Stimulated activated CD4-positive, alpha-beta T cell treated with anti-CD3 and anti-CD28 coated beads, Interleukin-1b, Interleukin-23, amount 100 ng/mL, for 4 hours (primary cell): ENCODE measurements around the gene PPP2R3C.
"Not testable (repeated sequence)": the region's sequence is repeated elsewhere in the genome, so short reads cannot be mapped to it uniquely, and the experiment has no call there.

Source experiments
- DNase-seq, 2 donors: peaks; one replicate each; pipeline ENCODE4 v3.0.0-alpha.2; 2020; ENCODE audit warnings: low read depth in 2 of 2

PPP2R3C gene

DNA sequence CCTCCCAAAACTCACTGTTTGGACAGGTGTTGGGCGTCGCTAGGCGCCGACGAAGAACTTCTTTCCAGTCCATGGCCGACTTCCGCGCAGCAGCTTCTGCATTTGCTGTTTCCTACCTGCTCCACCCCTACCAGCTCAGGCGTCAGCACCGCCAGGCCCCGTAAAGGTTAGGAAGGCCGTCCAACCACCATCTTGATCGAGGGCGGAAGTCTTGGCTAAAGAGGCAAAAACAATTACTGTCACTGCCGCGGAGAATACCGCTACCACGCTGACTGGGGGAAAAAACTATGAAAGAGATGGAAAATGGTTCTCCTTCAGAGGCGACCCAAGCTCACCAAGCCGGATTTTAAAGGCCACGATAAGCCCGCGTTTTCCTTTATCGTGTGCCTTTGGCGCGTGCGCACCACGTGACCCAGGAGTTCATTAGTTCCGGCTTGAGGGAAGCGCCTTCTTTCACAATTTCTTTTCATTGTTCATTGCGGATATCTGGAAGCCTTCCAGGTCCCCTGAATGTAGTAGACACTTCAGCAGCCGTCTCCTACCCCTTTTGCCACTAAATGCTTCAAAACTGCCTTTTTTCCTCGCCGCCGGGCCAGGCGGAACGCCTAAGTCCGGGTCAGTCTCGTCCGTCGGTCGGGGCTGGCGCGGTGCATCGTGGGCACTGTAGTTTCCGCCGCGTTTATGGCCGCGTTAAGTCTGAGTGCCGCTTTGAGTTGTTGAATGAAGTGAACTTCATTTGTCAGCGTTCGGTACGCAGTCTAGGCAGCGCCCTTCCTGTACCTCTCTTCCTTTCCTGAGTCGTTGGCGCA, at the start of gene PPP2R3C, which contains the start of gene PRORP:
PPP2R3C (minus strand) TSS at position 104 of the 809 bp plus-strand sequence; CDS start at position 73, 31 bp downstream.
PRORP (plus strand) TSS at position 666 of the 809 bp plus-strand sequence. CDS start 694 bp downstream, outside the sequence.
- peak; percentile 72 to 81 for DNase-seq

GRCh38 chr14:35167496-35167895, 45.7 kb upstream of the PPP2R3C start:
- DNase-seq = no peak

- no peak for DNase-seq
Observed at GRCh38 chr14:35164849-35165248, 43.1 kb upstream of the PPP2R3C start.

GRCh38 chr14:35163384-35163783, 41.6 kb upstream of the PPP2R3C start:
- DNase-seq = no peak

- no peak for DNase-seq
Observed at GRCh38 chr14:35161231-35161630, 39.4 kb upstream of the PPP2R3C start.

DNA sequence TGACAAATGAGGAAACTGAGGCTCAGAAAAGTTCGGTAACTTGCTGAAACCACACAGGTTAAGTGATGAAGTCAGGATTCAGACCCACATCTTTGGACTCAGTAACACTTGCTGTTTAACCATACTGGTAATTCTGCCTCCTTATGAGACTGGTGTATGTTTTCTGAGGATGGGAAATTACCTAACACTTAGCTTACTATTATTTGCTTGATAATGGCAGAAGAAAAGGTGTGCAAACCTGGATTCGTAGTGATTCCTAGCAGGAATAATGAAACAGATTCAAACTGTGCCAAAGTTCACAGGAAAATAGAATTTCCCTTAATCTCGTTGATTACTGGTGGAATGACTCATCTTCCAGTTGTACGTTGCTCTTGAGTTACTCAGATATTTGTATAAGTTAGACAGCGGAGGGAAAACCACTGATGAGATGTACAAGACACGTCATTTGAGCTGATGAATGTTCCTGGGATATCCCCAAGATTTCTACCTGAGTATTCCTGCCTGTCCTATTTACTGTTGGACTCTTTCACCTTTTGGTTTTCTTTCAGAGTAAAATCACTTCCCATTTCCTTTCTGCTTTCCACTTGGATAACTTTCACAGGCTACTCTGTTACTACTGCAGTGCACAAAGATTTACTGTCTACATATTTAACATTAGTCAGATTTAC, 38.1 kb upstream of the PPP2R3C start:
- DNase-seq = no peak

- DNase-seq = no peak
Observed at GRCh38 chr14:35158951-35159653, 37.3 kb upstream of the PPP2R3C start.

DNA sequence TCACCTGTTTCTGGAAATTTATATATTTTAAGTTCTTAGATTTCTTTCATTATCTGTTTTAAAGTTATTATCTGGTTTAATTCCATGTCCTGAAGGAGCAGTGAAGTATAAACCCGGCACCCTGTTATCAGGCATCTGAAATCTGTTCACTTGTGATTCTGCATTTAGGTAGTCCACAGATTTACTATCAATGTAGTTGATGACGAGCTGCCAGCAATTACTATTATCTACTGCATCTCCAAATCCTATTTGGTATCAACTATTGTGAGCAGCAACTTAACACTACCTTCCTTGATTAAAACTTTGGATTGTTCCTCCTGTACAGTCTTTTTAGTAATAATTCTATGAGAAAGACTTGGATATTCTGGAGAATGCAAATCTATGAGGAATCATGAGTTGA, 36.7 kb upstream of the PPP2R3C start:
- DNase-seq = no peak

GRCh38 chr14:35155962-35156361, 34.2 kb upstream of the PPP2R3C start:
- DNase-seq = no peak

- no peak for DNase-seq
Observed at GRCh38 chr14:35154016-35154415, 32.2 kb upstream of the PPP2R3C start.

DNA sequence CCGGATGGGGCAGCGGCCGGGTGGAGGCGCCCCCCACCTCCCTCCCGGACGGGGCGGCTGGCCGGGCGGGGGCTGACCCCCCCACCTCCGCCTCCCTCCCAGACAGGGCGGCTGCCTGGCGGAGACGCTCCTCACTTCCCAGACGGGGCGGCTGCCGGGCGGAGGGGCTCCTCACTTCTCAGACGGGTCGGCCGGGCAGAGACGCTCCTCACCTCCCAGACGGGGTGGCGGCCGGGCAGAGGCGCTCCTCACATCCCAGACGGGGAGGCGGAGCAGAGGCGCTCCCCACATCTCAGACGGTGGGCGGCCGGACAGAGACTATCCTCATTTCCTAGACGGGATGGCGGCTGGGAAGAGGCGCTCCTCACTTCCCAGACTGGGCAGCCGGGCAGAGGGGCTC, 30.7 kb upstream of the PPP2R3C start:
- not testable (repeated sequence) for DNase-seq

GRCh38 chr14:35149239-35149638, 27.4 kb upstream of the PPP2R3C start:
- DNase-seq = no peak

DNA sequence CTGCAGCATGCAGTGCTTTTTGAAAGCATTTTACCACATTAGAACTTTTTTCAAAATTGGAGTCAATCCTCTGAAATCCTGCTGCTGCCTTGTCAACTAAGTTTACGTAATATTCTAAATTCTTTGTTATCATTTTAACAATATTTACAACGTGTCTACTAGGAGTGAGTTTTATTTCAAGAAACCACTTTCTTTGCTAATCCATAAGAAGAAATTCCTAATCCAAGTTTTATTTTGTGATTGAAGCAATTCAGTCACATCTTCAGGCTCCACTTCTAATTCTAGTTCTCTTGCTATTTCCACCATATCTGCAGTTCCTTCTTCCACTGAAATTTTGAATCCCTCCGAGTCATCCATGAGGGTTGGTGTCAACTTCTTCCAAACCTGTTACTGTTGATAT, 25.9 kb upstream of the PPP2R3C start:
- DNase-seq = no peak

- no peak for DNase-seq
Observed at GRCh38 chr14:35147186-35147585, 25.4 kb upstream of the PPP2R3C start.

GRCh38 chr14:35146711-35147149, 24.9 kb upstream of the PPP2R3C start:
- no peak for DNase-seq

- no peak for DNase-seq
Observed at GRCh38 chr14:35144029-35144428, 22.2 kb upstream of the PPP2R3C start.

DNA sequence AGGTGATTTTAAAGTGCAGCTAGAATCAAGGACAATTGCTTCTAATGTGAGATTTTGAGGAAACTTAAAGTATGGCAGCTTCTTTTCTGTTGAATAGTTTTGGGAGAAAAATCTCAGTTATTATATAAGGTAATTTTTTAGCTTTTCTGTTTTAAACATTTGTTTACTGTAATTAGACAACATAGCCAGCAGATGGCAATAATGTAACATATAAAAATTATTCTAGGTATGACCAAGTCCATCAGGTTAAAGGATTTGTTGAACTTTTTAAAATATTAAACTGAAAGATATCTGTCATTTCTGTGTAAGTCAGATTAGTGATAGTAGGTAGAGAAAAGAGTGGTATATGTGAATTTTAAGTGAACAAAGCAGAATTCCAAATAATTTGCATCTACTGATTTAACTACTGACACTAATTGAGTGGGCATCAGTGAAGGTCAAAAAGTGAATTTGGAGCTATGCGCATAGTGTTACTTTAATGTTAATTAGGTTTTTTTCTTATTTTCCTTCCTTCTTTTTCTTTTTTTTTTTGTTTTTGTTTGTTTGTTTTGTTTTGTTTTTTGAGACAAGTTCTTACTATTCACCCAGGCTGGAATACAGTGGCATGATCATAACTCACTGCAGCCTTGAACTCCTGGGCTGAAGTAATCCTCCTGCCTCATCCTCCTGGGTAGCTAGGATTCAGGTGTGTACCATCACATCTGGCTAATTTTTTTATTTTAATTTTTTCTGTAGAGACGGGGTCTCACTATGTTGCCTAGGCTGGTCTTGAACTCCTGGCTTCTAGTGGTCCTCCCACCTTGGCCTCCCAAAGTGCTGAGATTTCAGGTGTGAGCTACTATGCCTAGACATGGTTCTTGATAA, 19.2 kb upstream of the PPP2R3C start:
- no peak for DNase-seq

GRCh38 chr14:35138585-35138984, 16.8 kb upstream of the PPP2R3C start:
- DNase-seq = no peak

GRCh38 chr14:35134329-35135123, 12.7 kb upstream of the PPP2R3C start:
- no peak for DNase-seq

DNA sequence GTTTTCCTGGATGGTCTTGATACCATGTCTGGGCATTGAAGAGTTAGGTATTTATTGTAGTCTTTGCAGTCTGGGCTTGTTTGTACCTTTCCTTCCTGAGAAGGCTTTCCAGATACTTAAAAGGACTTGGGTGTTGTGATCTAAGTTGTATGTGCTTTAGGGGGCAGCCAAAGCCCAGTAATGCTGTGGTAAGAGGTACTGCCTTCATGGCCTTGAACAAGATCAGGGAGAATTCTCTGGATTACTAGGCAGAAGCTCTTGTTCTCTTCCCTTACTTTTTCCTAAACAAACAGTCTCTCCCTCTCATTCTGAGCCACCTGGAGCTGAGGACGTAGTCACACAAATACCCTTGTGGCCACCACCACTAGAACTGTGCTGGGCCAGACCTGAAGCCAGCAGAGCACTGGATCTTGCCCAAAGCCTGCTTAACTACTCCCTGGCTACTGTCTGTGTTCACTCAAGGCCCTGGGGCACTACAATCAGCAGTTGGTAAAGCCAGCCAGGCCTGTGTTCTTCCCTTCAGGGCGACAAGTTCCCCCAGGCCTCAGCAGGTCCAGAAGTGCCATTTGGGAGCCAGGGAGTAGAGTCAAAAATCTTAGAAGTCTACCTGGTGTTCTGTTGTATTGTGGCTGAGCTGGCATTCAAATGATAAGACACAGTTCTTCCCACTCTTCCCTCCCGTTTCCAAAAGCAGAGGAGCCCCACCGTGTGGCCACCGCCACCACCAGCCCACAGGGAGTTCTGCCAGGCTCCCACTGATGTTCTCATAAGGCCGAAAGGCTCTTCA, 11.9 kb upstream of the PPP2R3C start:
- no peak for DNase-seq
